ENCODE results near the gene PPP1R3G.

The PPP1R3G gene

DNA sequence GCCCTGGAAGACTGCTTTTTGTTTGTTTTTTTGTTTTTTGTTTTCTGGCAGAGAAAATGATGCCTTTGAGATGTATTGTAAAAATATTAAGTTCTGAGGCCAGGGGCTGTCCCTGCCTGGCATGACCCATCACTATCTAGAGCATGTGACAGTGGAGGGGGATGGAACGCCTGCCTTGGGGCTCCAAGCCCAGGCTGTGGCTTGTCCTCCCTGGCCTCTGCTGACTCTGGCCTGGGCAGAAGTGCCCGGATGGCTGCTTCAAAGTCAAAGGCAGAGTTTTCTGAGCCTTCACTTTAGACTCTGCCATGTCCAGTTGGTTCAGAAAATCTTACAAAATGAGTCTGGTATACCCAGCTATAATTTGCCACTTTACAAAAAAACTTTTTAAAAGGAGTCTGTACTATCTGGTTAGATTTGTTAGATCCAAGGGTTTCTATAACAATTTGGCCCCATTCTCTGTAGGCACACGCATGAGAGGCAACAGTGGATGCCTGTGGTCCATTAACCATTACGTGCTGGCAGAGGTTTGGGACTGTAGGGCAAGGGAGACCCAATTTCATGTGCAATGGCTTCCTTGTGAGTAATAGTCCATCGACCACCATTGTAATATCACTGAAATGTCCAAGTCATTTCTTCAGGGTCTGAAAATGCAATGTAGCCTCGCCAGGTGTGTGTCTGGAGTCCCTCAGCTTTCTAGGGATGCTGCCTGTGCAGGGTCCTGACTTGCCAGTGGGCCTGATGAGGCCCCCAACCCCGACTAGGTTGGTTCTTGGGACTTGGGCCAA lies 8.3 kb downstream of the PPP1R3G start:
- H3K4me3 Mint-ChIP-seq, result no peak overlapping the region
- no peaks in the 10 kb centered on the region for H3K4me1 Mint-ChIP-seq (ENCODE audit: low read depth)
- no peak for DNase-seq (ENCODE audit: low spot score)
- no peaks in the 10 kb centered on the region for H3K9me3 Mint-ChIP-seq
- peaks cover 40% of the 10 kb centered on the region for H3K27me3 Mint-ChIP-seq (ENCODE audit: low read depth)
- no peaks in the 10 kb centered on the region for H3K36me3 Mint-ChIP-seq (ENCODE audit: low read depth)
- H3K27ac Mint-ChIP-seq, result no peak overlapping the region

DNA sequence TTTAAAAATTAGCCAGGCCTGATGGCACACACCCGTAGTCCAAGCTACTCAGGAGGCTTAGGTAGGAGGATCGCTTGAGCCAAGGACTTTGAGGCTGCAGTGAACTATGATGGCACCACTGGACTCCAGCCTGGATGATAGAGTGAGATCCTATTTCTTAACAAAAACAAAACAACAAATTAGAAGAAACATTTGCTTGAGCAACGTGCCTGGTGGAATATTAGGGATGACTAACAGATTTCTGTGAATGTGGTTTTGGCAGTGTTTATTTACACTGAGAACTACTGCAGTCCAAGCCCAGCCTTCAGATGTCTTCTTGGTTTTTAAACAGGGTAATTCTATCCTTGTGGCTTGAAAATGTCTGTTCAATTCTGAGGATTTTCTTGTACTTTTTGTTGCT lies 9.2 kb downstream of the PPP1R3G start:
- DNase-seq (ENCODE audit: low spot score), result no peak
- Mint-ChIP-seq H3K9me3 (no peaks in the 10 kb centered on the region), H3K36me3 (ENCODE audit: low read depth) (no peaks in the 10 kb centered on the region), H3K4me1 (ENCODE audit: low read depth) (no peaks in the 10 kb centered on the region), H3K27ac (no peak overlapping the region), H3K27me3 (ENCODE audit: low read depth) (peaks cover 36% of the 10 kb centered on the region), H3K4me3 (no peak overlapping the region)

DNA sequence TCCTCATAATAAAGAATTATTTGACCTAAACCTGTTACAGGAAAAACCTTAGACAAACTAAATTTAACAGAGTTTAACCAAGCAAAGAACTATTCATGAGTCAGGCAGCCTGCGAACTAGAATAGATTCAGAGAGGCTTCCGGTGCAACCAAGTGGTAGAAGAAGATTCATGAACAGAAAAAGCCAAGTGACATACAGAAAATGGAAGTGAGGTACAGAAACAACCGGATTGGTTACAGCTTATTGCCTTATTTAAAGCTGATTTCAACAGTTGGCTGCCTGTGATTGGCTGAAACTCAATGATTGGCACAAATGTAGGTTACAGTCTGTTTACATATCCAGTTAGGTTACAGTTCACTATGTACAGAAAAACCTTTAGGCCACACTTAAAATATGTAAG lies 10.1 kb downstream of the PPP1R3G start:
- H3K27ac Mint-ChIP-seq, result no peak overlapping the region
- H3K27me3 Mint-ChIP-seq (ENCODE audit: low read depth), result peaks cover 31% of the 10 kb centered on the region
- no peaks in the 10 kb centered on the region for H3K4me1 Mint-ChIP-seq (ENCODE audit: low read depth)
- no peak for DNase-seq (ENCODE audit: low spot score)
- no peaks in the 10 kb centered on the region for H3K9me3 Mint-ChIP-seq
- no peaks in the 10 kb centered on the region for H3K36me3 Mint-ChIP-seq (ENCODE audit: low read depth)
- H3K4me3 Mint-ChIP-seq, result no peak overlapping the region

DNA sequence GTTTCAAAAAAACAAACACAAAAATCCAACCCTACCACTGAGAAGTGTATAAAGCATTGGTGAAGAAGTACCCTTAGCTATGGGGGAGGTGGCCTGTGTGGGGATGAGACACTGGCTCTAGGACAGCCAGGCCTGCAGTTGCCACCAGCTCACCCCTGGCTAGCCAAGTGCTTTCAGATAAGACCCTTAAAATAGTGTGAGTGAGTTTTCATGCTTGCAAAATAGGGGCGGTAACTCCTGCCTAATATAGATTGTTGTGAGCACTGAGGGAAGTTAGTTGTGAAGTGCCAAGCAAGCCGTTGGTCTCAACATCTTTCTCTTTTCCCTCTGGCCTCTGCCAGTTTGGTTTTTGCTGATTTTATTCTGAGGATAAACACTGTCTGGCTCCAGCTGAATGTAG lies 11.3 kb downstream of the PPP1R3G start:
- Mint-ChIP-seq H3K9me3 (no peaks in the 10 kb centered on the region), H3K4me1 (ENCODE audit: low read depth) (no peaks in the 10 kb centered on the region), H3K27ac (no peak overlapping the region), H3K4me3 (no peak overlapping the region), H3K36me3 (ENCODE audit: low read depth) (no peaks in the 10 kb centered on the region), H3K27me3 (ENCODE audit: low read depth) (peaks cover 19% of the 10 kb centered on the region)
- DNase-seq (ENCODE audit: low spot score), result no peak

DNA sequence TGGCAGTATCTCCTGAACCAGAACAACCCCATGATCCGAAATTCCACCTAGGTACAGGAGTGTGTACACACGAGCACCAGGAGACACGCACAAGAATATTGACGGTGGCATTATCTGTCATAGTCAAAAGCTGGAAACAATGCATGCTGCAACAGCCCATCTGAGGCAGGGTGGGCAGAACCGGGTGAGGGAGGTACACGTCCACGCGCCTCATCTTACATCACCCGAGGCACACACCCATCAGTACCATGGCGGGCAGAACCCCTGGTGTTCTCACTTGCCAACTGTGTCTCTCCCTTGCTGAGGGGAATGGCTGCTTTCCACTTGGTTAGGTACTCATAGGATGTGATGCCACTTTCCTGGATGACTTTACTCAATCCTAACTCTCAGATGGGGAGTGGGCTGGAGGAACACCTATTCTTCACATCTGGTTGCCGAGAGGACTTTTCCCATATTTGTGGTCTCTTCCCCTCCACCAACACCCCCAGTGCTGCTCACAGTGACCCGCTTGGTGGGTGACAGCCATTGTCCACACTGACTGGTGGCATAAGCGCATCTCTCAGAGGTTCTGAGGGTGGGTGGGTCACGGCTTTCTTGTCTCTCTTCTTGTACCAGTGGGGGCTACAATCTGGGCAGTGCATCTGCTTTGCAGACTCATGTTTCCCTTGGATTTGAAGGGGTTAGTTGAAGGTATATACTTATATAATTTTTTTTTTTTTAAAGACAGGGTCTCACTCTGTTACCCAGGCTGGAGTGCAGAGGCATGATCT lies 13.5 kb downstream of the PPP1R3G start:
- Mint-ChIP-seq H3K27me3 (ENCODE audit: low read depth) (peaks cover 6% of the 10 kb centered on the region), H3K27ac (no peak overlapping the region), H3K9me3 (no peaks in the 10 kb centered on the region), H3K4me3 (no peak overlapping the region), H3K4me1 (ENCODE audit: low read depth) (peaks cover 5% of the 10 kb centered on the region), H3K36me3 (ENCODE audit: low read depth) (no peaks in the 10 kb centered on the region)
- no peak for DNase-seq (ENCODE audit: low spot score)

DNA sequence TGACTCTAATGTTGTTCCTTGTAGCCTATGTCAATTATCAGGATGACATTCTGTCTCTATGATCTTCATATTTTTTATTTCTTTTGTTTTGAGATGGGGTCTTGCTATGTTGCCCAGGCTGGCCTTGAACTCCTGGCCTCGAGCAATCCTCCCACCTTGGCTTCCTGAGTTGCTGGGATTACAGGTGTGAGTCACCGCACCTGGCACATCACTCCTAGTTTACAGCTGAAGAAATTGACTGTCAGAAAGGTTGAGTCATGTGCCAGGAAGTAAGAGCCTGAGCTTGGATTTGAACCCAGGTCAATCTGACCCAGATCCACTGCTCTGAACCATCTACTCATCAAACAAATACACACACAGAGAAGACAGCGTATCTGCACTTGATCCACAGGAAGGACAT lies 14.4 kb downstream of the PPP1R3G start:
- Mint-ChIP-seq H3K4me1 (ENCODE audit: low read depth) (peaks cover 5% of the 10 kb centered on the region), H3K36me3 (ENCODE audit: low read depth) (no peaks in the 10 kb centered on the region), H3K9me3 (no peaks in the 10 kb centered on the region), H3K4me3 (no peak overlapping the region), H3K27ac (no peak overlapping the region), H3K27me3 (ENCODE audit: low read depth) (peaks cover 1% of the 10 kb centered on the region)
- DNase-seq (ENCODE audit: low spot score), result no peak

DNA sequence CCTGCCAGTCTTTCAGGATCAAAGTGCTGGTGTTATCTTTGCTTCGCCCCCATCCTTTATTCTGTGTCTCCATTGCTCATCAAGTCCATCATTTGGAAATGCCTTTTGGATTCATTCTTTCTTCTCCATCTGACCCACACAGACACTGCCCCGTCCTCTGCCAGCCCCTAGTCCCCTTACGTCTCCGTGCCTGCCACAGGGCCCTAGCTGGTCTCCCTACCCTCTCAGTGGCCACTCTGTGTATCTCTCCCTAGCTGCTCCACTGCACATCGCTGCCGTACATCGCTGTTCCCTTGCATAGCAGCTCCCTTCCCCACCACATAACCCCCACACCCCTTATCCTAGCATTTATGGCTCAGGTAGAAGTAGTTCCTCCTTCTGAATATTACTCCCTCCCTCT lies 15.7 kb downstream of the PPP1R3G start:
- no peaks in the 10 kb centered on the region for H3K9me3 Mint-ChIP-seq
- DNase-seq (ENCODE audit: low spot score), result no peak
- no peaks in the 10 kb centered on the region for H3K36me3 Mint-ChIP-seq (ENCODE audit: low read depth)
- peaks cover 5% of the 10 kb centered on the region for H3K4me1 Mint-ChIP-seq (ENCODE audit: low read depth)
- no peak overlapping the region for H3K27ac Mint-ChIP-seq
- no peaks in the 10 kb centered on the region for H3K27me3 Mint-ChIP-seq (ENCODE audit: low read depth)
- no peak overlapping the region for H3K4me3 Mint-ChIP-seq

DNA sequence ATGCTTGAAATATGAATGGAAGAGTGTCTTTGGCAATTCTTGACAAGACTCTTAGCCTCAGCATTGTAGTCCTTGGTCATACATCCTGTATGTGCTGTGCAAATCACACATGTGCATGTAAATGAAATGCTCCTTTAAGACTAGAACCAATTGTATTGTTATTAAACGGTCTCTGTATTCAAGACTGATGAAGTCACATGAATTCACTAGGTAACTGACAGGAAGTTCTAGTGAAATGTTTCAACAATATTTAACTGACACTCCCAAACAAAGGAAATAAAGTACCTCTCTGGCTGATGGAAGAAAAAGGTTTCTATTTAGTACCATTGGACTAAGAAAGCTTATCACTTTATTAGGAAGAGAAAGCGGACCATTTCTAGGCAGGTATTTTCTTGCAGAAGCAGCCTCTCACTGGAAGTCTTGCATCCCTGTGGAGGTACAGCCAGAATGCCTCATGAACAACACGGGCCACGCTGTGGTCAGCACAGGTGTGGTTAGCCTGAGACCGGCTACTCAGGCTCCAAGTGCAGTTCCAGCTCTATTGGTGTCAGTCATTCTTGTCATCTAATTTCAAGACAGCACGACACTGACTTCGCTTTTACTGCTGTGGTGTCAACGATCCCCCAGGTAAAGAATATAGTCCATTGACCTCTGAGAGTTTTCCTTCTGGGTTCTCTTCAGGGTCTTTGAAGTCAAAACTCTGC lies 17.3 kb downstream of the PPP1R3G start:
- Mint-ChIP-seq H3K36me3 (ENCODE audit: low read depth) (no peaks in the 10 kb centered on the region), H3K4me3 (no peak overlapping the region)
- no peak for DNase-seq (ENCODE audit: low spot score)

DNA sequence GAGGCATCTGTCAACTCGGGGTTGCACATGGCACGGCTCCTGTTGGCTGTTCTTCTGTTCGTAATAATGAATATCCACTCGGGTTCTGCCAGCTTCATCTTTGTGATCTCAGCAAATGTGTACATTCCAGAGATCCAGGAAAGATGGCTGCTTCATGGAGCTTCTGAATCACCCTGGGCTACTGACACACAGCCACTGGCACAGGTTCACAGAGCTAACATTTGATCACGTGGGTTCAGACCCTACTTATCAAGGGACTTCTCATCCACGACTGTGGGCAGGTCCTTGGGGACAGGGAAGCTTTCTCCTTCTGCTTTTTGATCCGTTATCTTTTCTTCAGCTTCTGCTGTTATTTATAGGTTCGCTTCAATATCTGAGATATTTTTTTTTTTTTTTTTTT lies 18.1 kb downstream of the PPP1R3G start:
- Mint-ChIP-seq H3K4me1 (ENCODE audit: low read depth) (peaks cover 5% of the 10 kb centered on the region), H3K4me3 (no peak overlapping the region), H3K36me3 (ENCODE audit: low read depth) (no peaks in the 10 kb centered on the region), H3K27me3 (ENCODE audit: low read depth) (no peaks in the 10 kb centered on the region), H3K27ac (no peak overlapping the region), H3K9me3 (no peaks in the 10 kb centered on the region)
- DNase-seq (ENCODE audit: low spot score), result no peak

More for the DNA sequence above, 17.3 kb downstream of the PPP1R3G start:
- Mint-ChIP-seq H3K4me1 (ENCODE audit: low read depth) (peaks cover 5% of the 10 kb centered on the region), H3K27ac (no peak overlapping the region), H3K27me3 (ENCODE audit: low read depth) (no peaks in the 10 kb centered on the region), H3K9me3 (no peaks in the 10 kb centered on the region)

DNA sequence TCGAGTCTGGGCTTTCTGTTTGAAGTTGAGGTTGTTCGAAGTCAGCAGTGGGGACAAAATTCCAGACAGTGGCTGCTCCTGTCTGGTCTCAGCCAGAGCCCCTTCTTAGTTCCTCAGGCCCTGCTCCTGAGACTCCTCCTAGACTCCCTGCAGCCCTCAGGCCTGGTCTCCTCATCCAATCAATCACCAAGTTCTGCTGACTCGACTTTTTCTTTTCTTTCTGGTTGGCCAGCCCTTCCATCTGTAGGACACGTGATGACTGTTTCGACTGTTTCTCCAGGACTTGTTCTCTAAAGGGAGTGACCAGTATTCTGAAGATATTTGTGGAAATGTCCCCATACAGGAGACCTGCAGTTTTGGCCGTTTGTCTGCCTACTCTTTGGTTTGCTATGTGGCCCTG lies 19.5 kb downstream of the PPP1R3G start:
- H3K27me3 Mint-ChIP-seq (ENCODE audit: low read depth), result no peaks in the 10 kb centered on the region
- no peak overlapping the region for H3K27ac Mint-ChIP-seq
- no peak overlapping the region for H3K4me3 Mint-ChIP-seq
- peaks cover 5% of the 10 kb centered on the region for H3K4me1 Mint-ChIP-seq (ENCODE audit: low read depth)
- no peaks in the 10 kb centered on the region for H3K36me3 Mint-ChIP-seq (ENCODE audit: low read depth)
- no peak for DNase-seq (ENCODE audit: low spot score)
- H3K9me3 Mint-ChIP-seq, result no peaks in the 10 kb centered on the region

DNA sequence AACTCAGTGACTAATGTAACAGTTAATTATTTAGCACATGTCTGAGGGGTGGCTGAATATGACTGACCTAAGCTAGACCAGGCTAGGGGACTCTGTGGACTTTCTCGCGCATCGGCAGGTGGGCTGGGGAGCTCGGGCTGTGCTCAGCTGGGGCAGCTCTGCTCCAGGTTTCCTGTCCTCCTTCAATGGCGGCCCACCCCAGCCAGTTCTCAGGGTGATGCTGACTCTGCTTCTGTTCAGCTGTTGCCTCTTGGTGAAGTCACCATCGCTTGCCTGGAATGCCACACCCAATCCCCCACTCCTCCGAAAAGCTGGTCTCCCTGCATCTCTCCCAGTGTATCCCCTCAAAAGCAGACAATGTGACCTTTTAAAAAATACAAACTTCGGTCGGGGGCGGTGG lies 20.0 kb downstream of the PPP1R3G start:
- H3K4me1 Mint-ChIP-seq (ENCODE audit: low read depth), result peaks cover 5% of the 10 kb centered on the region
- no peak overlapping the region for H3K27ac Mint-ChIP-seq
- no peaks in the 10 kb centered on the region for H3K9me3 Mint-ChIP-seq
- no peak for DNase-seq (ENCODE audit: low spot score)
- H3K4me3 Mint-ChIP-seq, result no peak overlapping the region
- H3K36me3 Mint-ChIP-seq (ENCODE audit: low read depth), result no peaks in the 10 kb centered on the region
- H3K27me3 Mint-ChIP-seq (ENCODE audit: low read depth), result no peaks in the 10 kb centered on the region

DNA sequence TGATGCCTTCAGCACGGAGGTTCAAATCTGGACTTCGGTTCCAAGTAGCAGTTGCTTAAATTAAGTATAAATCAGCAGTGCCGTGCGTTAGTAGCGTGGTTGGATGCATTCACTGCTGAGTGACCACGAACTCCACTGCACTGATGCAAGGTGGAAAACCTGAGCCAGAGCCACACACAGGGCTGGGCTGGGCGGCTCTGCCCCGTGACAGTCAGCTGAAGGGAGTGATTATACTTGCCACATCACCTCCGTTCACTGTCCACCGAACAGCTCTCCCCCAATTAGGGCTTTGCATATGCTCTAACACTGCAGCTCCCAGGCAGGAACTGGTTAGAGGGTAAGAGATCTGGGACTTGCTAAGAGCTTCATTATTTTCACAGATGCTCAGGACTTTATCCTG lies 22.2 kb downstream of the PPP1R3G start:
- Mint-ChIP-seq H3K9me3 (no peaks in the 10 kb centered on the region), H3K27me3 (ENCODE audit: low read depth) (no peaks in the 10 kb centered on the region), H3K4me1 (ENCODE audit: low read depth) (peaks cover 3% of the 10 kb centered on the region), H3K27ac (no peak overlapping the region), H3K36me3 (ENCODE audit: low read depth) (no peaks in the 10 kb centered on the region), H3K4me3 (no peak overlapping the region)
- DNase-seq (ENCODE audit: low spot score), result no peak

DNA sequence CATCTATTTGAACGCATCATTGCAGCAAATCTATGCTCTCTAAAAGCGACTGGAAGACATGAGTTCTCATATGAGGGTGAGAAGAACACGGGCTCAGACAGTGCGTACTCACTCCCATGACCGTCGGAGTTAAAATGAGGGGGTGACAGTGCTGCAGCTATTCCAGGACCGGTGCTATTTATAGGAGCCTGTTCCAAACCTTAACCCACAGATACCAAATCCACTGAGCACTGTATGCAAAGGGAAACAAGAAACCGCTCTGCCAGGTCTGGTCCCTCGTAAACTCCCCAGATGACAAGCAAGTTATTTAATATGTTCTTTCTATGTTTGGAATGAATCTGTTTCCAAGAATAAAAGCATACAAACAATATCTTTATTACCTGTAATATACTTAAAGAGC lies 22.9 kb downstream of the PPP1R3G start:
- no peak for DNase-seq (ENCODE audit: low spot score)
- Mint-ChIP-seq H3K4me3 (no peak overlapping the region), H3K27me3 (ENCODE audit: low read depth) (no peaks in the 10 kb centered on the region), H3K36me3 (ENCODE audit: low read depth) (no peaks in the 10 kb centered on the region), H3K27ac (no peak overlapping the region), H3K9me3 (no peaks in the 10 kb centered on the region), H3K4me1 (ENCODE audit: low read depth) (no peaks in the 10 kb centered on the region)

DNA sequence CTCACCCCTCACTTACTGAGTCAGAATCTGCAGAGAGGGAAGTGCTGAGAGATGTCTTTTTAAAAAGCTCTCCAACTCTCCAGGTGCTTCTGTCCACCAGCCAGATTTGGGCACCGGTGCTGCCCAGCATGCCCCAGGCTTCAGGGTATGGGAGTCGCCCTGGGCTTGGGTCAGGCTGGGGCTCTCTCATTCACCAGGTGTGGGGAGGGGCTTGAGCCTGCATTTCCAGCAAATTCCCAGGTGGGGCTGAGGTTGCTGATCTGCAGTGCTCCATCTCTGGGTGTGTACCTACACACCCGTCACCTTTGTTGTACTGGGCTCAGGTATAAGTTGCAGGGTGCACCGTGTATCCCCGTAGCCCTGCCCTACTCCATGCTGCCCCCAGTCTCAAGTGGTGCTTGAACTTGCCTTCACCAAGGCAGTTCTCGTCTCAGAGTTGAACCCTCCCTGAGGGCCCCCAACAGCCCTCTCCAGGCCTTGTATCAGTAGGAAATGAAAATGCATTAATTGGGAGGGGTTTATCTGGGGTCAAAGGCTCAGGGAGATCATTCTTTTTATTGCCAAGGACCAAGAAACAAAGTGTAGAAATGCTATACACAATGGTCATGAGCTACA lies 23.5 kb downstream of the PPP1R3G start:
- Mint-ChIP-seq H3K9me3 (no peaks in the 10 kb centered on the region), H3K36me3 (ENCODE audit: low read depth) (no peaks in the 10 kb centered on the region), H3K27ac (no peak overlapping the region), H3K4me3 (no peak overlapping the region), H3K4me1 (ENCODE audit: low read depth) (no peaks in the 10 kb centered on the region), H3K27me3 (ENCODE audit: low read depth) (no peaks in the 10 kb centered on the region)
- DNase-seq (ENCODE audit: low spot score), result no peak
